IMR-90 (cell line): Measurements from ENCODE around the gene CKLF.

Experiments used
- BHLHE40 ChIP-seq: fragments of 150-350 bp; IDR thresholded peaks from 2 replicates; pipeline ENCODE4 v1.6.1; 2016; ENCODE audit warnings: mild to moderate bottlenecking, low read depth, low read length
- POLR2A ChIP-seq: IDR thresholded peaks from 2 replicates; pipeline ENCODE4 v1.6.1; 2012; ENCODE audit warnings: mild to moderate bottlenecking, low read depth, low read length
- RAD21 ChIP-seq: IDR thresholded peaks from 2 replicates; pipeline ENCODE4 v1.6.1; 2012; ENCODE audit warnings: low read length, improper control_type of control experiment
- RCOR1 ChIP-seq: IDR thresholded peaks from 2 replicates; pipeline ENCODE4 v1.6.1; 2012; ENCODE audit warnings: mild to moderate bottlenecking, low read length, improper control_type of control experiment; ENCODE audit not compliant: insufficient replicate concordance
- TF ChIP-seq, protein P1 (sequence below): conservative IDR thresholded peaks from 2 replicates; pipeline ENCODE4 v1.5.1; 2012; ENCODE audit warnings: mild to moderate bottlenecking, low read depth, low read length, improper control_type of control experiment

DNA sequence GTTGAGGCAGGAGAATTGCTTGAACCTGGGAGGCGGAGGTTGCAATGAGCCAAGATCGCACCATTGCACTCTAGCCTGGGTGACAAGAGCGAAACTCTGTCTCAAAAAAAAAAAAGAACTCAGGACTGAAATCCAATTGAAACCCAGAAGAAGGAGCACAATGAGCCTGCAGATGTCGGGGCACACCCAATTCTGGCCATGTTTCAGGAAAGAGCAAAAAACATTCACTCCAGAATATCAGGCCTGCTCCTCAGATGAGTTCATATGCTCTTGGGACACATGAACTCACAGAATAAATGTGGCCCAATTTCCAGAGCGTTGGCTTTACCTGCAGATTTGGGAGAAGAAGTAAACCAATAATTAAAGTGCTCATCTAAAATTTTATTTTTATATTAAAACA, 23.9 kb downstream of the CKLF start:
- TF ChIP-seq, protein P1, sequence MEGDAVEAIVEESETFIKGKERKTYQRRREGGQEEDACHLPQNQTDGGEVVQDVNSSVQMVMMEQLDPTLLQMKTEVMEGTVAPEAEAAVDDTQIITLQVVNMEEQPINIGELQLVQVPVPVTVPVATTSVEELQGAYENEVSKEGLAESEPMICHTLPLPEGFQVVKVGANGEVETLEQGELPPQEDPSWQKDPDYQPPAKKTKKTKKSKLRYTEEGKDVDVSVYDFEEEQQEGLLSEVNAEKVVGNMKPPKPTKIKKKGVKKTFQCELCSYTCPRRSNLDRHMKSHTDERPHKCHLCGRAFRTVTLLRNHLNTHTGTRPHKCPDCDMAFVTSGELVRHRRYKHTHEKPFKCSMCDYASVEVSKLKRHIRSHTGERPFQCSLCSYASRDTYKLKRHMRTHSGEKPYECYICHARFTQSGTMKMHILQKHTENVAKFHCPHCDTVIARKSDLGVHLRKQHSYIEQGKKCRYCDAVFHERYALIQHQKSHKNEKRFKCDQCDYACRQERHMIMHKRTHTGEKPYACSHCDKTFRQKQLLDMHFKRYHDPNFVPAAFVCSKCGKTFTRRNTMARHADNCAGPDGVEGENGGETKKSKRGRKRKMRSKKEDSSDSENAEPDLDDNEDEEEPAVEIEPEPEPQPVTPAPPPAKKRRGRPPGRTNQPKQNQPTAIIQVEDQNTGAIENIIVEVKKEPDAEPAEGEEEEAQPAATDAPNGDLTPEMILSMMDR: no peak
- TF ChIP-seq RCOR1 (no peak), BHLHE40 (no peak), RAD21 (no peak), POLR2A (no peak)
